ENCODE results near the gene ITGA7. TPM values are rescaled to one million over a fixed set of nuclear protein-coding genes. Genes with fewer than 3 reads are reported as not detected.
A peak's percentile ranks its signal among the peaks of the same experiment; 100 is the strongest.

The ITGA7 gene
- total and polyA plus RNA-seq, 9 donors: 4.9 to 69.6 (median 25.9) TPM

DNA sequence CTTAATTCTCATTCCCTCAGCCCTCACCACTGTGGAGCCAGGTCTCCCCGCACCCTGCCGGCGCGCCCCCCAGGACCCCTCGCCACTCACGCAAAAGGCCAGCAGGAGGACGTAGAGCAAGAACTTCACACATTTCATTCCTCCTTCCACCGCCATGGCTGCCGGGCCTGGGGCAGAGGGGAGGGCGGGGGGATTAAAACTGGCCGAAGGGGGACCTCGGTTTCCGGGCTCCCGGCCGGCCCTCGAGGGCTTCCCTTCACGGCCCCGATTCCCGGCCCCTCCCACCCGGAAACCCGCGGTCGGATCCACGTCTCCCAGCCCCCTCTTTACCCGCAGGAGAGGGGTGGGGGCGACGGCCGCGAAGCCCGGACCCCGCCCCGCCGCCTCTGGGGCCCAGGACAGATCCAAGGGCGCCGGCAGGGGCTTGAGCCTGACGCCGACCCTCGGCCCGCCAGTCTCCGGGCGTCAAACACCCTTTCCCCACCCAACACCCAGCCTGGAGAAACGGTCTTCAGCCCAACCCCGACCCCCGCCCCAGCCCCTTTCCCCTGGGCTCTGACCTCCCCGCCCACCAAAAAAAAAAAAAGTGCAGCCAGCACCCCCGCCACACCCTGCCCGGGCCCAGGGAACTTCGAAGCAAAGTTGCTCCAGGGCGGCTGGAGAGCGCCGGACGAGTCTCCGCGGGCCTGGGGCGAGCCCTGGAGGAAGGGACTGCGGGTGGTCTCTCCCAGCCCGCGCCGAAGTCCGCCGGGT is 20.7 kb upstream of the ITGA7 start:
- WGBS, 3 donors: 0 to 1% (median 0%) methylated on average over 28 to 61 of the region's 61 CpGs
- Histone ChIP-seq H3K9me3 (no peaks in the 10 kb centered on the region), H3K4me1 (ENCODE audit: insufficient read depth) (peaks cover 12% of the 10 kb centered on the region), H3K27me3 (no peaks in the 10 kb centered on the region), H3K4me3 (peak overlapping the region; percentile 96), H3K36me3 (no peaks in the 10 kb centered on the region), H3K27ac (peak overlapping the region; percentile 94 to 99)
- intact Hi-C loops (cut with DNase I): loop anchor here in 1 of 4 donors (5.0 kb wide), 1 partner anchor 199 kb away; the partner anchor contains the start of gene PYM1
- peak; percentile 87 to 91 (median 89) for DNase-seq
- no peak for TF ChIP-seq EP300 (IDR thresholded peaks at IDR 0.05)
- TF ChIP-seq, protein P1, sequence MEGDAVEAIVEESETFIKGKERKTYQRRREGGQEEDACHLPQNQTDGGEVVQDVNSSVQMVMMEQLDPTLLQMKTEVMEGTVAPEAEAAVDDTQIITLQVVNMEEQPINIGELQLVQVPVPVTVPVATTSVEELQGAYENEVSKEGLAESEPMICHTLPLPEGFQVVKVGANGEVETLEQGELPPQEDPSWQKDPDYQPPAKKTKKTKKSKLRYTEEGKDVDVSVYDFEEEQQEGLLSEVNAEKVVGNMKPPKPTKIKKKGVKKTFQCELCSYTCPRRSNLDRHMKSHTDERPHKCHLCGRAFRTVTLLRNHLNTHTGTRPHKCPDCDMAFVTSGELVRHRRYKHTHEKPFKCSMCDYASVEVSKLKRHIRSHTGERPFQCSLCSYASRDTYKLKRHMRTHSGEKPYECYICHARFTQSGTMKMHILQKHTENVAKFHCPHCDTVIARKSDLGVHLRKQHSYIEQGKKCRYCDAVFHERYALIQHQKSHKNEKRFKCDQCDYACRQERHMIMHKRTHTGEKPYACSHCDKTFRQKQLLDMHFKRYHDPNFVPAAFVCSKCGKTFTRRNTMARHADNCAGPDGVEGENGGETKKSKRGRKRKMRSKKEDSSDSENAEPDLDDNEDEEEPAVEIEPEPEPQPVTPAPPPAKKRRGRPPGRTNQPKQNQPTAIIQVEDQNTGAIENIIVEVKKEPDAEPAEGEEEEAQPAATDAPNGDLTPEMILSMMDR (IDR thresholded peaks at IDR 0.05): no peak
- TF ChIP-seq POLR2A (IDR thresholded peaks at IDR 0.05): no peak

DNA sequence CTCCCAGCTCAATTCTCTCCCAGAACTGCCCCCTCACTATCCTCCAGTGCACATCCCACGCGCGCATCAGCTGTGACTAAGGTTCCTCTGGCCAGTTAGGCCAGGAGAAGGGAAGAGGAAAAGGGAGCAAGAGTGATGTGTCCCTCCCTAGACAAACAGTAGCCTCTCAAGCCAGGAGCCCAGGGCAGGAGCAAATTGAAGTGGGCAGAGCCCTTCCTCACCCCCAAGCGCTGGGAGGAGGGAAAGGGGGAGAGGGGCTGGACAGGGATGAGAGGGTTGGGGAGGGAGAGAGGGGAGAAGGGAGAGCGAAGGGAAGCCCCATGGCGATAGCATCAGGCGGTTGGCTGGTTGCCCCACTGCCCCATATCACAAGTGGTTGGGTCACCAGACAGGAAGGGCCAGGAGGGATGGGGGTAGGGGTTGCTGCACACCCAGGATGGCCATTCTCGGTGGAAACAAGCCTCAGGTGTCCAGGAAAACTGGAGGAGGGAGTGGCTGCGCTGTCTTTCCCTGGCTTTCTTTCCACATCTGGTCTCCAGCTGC is 20.0 kb upstream of the ITGA7 start:
- Histone ChIP-seq H3K36me3 (no peaks in the 10 kb centered on the region), H3K27me3 (no peaks in the 10 kb centered on the region), H3K4me1 (ENCODE audit: insufficient read depth) (peaks cover 12% of the 10 kb centered on the region), H3K4me3 (peak overlapping the region; percentile 96), H3K9me3 (no peaks in the 10 kb centered on the region), H3K27ac (peak overlapping the region; percentile 94 to 99)
- intact Hi-C loops (cut with DNase I): loop anchor here in 1 of 4 donors (5.0 kb wide), 1 partner anchor 200 kb away; the partner anchor contains the start of gene PYM1
- peak; percentile 72 to 82 (median 78) for DNase-seq
- TF ChIP-seq, protein P1 (IDR thresholded peaks at IDR 0.05): peak in 1 of 3 donors; percentile 7
- TF ChIP-seq EP300 (IDR thresholded peaks at IDR 0.05): no peak
- no peak for TF ChIP-seq POLR2A (IDR thresholded peaks at IDR 0.05)
- WGBS, 3 donors: 1 to 2% (median 1%) methylated on average over 9 of the region's 9 CpGs

DNA sequence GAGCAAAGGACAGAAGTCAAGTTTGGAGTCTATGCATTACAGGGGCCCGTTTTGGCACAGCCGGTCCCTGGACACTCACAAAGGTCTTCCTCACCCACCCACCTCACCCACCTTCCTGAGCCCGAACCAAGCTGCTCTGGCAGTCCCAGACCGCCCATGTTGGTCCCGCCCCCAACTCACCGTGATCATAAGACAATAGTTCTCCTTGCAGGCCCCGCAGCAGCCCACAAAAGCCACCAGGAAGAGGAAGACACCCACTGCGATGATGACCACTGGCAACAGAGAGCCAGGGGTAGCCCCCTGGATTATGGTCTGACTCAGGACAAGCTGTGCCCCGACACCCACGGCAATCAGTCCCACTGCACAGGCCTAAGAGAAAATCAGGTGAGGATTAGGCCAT is 19.3 kb upstream of the ITGA7 start:
- Histone ChIP-seq H3K36me3 (no peaks in the 10 kb centered on the region), H3K4me1 (ENCODE audit: insufficient read depth) (peaks cover 12% of the 10 kb centered on the region), H3K27ac (peak overlapping the region in 1 of 2 donors; percentile 99), H3K27me3 (no peaks in the 10 kb centered on the region), H3K9me3 (no peaks in the 10 kb centered on the region), H3K4me3 (peak overlapping the region; percentile 96)
- whole genome bisulfite sequencing, 3 donors: 22 to 42% (median 28%) methylated on average over 10 of the region's 10 CpGs
- intact Hi-C loops (cut with DNase I): loop anchor here in 1 of 4 donors (5.0 kb wide), 1 partner anchor 200 kb away; the partner anchor contains the start of gene PYM1
- peak in 1 of 5 donors; percentile 31 for DNase-seq
- TF ChIP-seq EP300 (IDR thresholded peaks at IDR 0.05) (no peak), POLR2A (IDR thresholded peaks at IDR 0.05) (no peak)
- TF ChIP-seq, protein P1 (IDR thresholded peaks at IDR 0.05): no peak

DNA sequence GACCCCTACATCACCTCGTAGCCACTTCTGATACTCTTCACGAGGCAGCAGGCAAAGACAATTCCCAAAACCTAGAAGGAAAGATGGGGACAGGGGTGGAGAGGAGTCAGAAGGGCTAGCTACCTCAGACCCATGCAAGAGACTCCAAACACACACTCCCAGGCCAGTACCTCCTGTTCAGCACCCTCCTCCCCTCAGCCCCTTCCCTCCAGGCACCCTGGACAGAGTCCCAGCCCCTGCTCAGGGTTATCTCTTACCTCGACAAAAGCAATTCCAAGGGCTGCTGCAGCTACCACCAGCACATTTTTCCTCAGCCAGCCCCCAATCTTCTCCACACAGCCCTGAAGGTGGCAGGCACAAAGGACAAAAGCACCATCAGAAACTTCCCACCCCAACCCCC is 17.9 kb upstream of the ITGA7 start:
- Histone ChIP-seq H3K4me1 (ENCODE audit: insufficient read depth) (peaks cover 10% of the 10 kb centered on the region), H3K27ac (no peak overlapping the region), H3K4me3 (no peak overlapping the region), H3K9me3 (no peaks in the 10 kb centered on the region), H3K27me3 (no peaks in the 10 kb centered on the region), H3K36me3 (no peaks in the 10 kb centered on the region)
- DNase-seq: peak in 1 of 5 donors; percentile 23
- 23 to 44% (median 35%) methylated on average over 3 of the region's 3 CpGs for WGBS, 3 donors
- TF ChIP-seq POLR2A (IDR thresholded peaks at IDR 0.05): no peak
- TF ChIP-seq EP300 (IDR thresholded peaks at IDR 0.05): no peak
- TF ChIP-seq, protein P1 (IDR thresholded peaks at IDR 0.05): no peak
- intact Hi-C loops (cut with DNase I): loop anchor here in 1 of 4 donors (5.0 kb wide), 1 partner anchor 202 kb away; the partner anchor contains the start of gene PYM1

All from ovary (tissue), 9 donors.